AG09319 (cell line): Measurements from ENCODE around the gene ZNF496.
"Not testable (repeated sequence)": the region's sequence is repeated elsewhere in the genome, so short reads cannot be mapped to it uniquely, and the experiment has no call there.

Experiments
- DNase-seq: peaks from one replicate; pipeline ENCODE4 v3.0.0-alpha.2; 2010; ENCODE audit warnings: low read depth; ENCODE audit errors: extremely low read depth
- TF ChIP-seq, protein P1 (sequence below): IDR thresholded peaks from 2 replicates; pipeline ENCODE4 v1.5.1; 2011; ENCODE audit warnings: low read depth, mild to moderate bottlenecking, inconsistent platforms, low read length, moderate library complexity

ZNF496 gene

DNA sequence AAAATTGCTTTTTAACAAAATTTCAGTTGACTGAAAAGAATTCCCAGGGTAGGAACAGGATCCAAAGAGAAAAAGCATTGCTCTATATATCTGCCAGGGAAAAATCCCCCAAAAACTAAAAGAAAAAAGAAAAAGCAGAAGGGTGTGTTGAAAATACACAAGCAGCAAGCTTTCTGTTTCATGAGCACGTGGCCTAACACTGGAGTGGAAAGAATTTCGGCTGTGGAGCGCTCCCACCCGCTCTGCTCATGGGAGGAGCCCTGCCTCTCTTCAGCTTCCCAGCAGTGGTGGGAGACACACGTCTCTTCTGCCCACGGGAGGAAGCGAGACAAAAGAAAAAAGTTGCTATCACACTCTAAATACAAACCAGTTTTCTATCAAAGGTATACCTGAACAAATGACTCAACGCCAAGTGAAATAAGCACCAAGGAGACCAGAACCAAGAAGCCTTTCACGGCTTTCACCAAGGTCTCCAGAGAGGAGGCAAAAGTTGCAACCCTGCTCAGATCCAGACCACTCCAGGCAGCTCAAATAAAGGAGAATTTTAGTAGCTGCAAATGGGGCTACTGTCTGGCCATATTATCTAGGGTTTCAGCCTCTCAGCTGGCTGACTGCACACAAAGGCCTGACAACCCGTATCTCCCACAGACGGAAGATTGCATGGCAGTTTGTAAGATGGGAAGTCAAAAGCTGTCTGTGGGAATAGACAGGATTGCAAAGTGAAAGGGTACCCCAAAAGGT lies 29.5 kb upstream of the ZNF496 start:
- DNase-seq = no peak
- TF ChIP-seq, protein P1, sequence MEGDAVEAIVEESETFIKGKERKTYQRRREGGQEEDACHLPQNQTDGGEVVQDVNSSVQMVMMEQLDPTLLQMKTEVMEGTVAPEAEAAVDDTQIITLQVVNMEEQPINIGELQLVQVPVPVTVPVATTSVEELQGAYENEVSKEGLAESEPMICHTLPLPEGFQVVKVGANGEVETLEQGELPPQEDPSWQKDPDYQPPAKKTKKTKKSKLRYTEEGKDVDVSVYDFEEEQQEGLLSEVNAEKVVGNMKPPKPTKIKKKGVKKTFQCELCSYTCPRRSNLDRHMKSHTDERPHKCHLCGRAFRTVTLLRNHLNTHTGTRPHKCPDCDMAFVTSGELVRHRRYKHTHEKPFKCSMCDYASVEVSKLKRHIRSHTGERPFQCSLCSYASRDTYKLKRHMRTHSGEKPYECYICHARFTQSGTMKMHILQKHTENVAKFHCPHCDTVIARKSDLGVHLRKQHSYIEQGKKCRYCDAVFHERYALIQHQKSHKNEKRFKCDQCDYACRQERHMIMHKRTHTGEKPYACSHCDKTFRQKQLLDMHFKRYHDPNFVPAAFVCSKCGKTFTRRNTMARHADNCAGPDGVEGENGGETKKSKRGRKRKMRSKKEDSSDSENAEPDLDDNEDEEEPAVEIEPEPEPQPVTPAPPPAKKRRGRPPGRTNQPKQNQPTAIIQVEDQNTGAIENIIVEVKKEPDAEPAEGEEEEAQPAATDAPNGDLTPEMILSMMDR = no peak

DNA sequence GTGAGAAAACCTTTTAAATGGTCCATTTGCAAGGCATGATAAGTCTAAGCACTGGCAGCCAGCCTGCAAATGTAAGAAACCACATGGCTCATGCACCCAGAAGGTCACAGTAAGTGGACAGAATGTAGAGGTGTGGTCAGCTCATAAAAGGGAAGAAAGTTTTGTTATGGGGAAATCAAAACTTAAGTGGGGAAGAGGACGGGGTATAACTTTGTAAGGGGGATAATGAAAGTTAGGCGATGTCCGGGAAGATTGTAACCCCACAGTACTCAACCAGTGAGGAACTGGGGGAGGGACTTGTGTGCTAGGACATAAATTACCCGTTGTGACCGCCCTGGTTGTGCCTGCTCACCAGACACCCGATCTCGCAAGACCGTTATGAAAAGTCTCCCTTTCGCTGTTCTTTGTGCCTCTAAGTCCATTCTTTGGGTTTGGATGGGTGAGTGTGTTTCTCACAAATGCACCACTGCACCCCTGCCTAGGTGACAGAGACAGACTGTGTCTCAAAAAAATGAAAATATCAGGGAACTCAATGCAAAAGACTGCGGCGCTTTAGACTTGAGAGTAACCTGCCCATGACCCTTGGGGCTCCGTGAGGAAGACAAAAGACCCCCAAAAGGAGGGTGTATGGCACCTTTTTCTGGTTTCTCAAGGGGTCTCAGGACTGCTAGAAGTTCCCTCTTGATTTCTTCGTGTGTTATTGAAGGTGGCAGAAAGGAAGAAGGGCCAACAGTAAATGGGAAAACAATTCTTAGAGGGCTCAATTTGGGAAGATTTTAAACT lies 28.6 kb upstream of the ZNF496 start:
- TF ChIP-seq, protein P1 = no peak

GRCh38 chr1:247359559-247359958 lies 27.9 kb upstream of the ZNF496 start:
- no peak for DNase-seq
- TF ChIP-seq, protein P1 = no peak

More for the DNA sequence above, 28.6 kb upstream of the ZNF496 start:
- DNase-seq = no peak

- DNase-seq = no peak
- TF ChIP-seq, protein P1 = no peak
Observed at GRCh38 chr1:247358920-247359319, 27.3 kb upstream of the ZNF496 start.

GRCh38 chr1:247357781-247358211 lies 26.1 kb upstream of the ZNF496 start:
- TF ChIP-seq, protein P1 = no peak
- DNase-seq = peak; percentile 29

GRCh38 chr1:247357052-247357780 lies 25.5 kb upstream of the ZNF496 start:
- no peak for DNase-seq
- TF ChIP-seq, protein P1 = no peak

GRCh38 chr1:247355160-247355559 lies 23.5 kb upstream of the ZNF496 start:
- not testable (repeated sequence) for DNase-seq
